ENCODE data around the gene NFE2L2.

GRCh38 chr2:177190941-177191340 lies 73.6 kb downstream of the NFE2L2 start:
- TF ChIP-seq ATF3 (CRISPR knock-in tag; conservative IDR thresholded peaks at IDR 0.05), result no peak
- no peak for TF ChIP-seq ZNF512 (CRISPR knock-in tag; IDR thresholded peaks at IDR 0.05; ENCODE audit: borderline replicate concordance)
- no peak for TF ChIP-seq KAT7 (CRISPR knock-in tag; IDR thresholded peaks at IDR 0.05; ENCODE audit: borderline replicate concordance)
- TF ChIP-seq FOXK1 (CRISPR knock-in tag; IDR thresholded peaks at IDR 0.05), result no peak
- no peak for TF ChIP-seq USF2 (CRISPR knock-in tag; IDR thresholded peaks at IDR 0.05)
- no peak for TF ChIP-seq GRHL2 (CRISPR knock-in tag; IDR thresholded peaks at IDR 0.05; ENCODE audit: insufficient replicate concordance, severe bottlenecking)
- TF ChIP-seq CTCF (IDR thresholded peaks at IDR 0.05), result no peak
- TF ChIP-seq EMX1 (CRISPR knock-in tag; IDR thresholded peaks at IDR 0.05), result no peak
- TF ChIP-seq PREB (CRISPR knock-in tag; IDR thresholded peaks at IDR 0.05; ENCODE audit: borderline replicate concordance), result no peak
- TF ChIP-seq ZBTB21 (CRISPR knock-in tag; IDR thresholded peaks at IDR 0.05; ENCODE audit: borderline replicate concordance), result no peak
- no peak for TF ChIP-seq HMGXB4 (CRISPR knock-in tag; IDR thresholded peaks at IDR 0.05)
- TF ChIP-seq TEAD4 (CRISPR knock-in tag; IDR thresholded peaks at IDR 0.05), result no peak
